KMS-11 (cell line): ENCODE data around the gene NDUFB10.

Experiments used
- H2AFZ ChIP-seq: fragments of 200-600 bp; sonication (generic); 2 replicates; pipeline ENCODE4 v1.6.1; 2016; ENCODE audit warnings: antibody characterized with exemption, mixed run types, low read depth
- H3K27ac ChIP-seq: fragments of 200-600 bp; sonication (generic); 2 replicates; pipeline ENCODE4 v1.6.1; 2016; ENCODE audit warnings: mild to moderate bottlenecking, mixed run types
- H3K27me3 ChIP-seq: fragments of 200-600 bp; sonication (generic); 2 replicates; pipeline ENCODE4 v1.6.1; 2017; ENCODE audit warnings: mild to moderate bottlenecking, low read depth, mixed run types, moderate library complexity; ENCODE audit not compliant: insufficient read depth
- H3K36me3 ChIP-seq: fragments of 200-600 bp; sonication (generic); 2 replicates; pipeline ENCODE4 v1.6.1; 2017; ENCODE audit warnings: mild to moderate bottlenecking, mixed run types; ENCODE audit not compliant: insufficient read depth
- H3K4me1 ChIP-seq: fragments of 200-600 bp; sonication (generic); 2 replicates; pipeline ENCODE4 v1.6.1; 2016; ENCODE audit warnings: mild to moderate bottlenecking, low read depth, mixed run types; ENCODE audit not compliant: poor library complexity, severe bottlenecking
- H3K4me2 ChIP-seq: fragments of 200-600 bp; sonication (generic); 2 replicates; pipeline ENCODE4 v1.7.0; 2016; ENCODE audit warnings: mild to moderate bottlenecking, mixed run types
- H3K4me3 ChIP-seq: fragments of 200-600 bp; sonication (generic); IDR thresholded peaks from 2 replicates; pipeline ENCODE4 v1.6.1; 2017; ENCODE audit warnings: low read depth, low read length, mixed read lengths; ENCODE audit not compliant: insufficient read depth
- H3K79me2 ChIP-seq: fragments of 200-600 bp; sonication (generic); 2 replicates; pipeline ENCODE4 v1.6.1; 2016; ENCODE audit warnings: low read depth, mixed run types; ENCODE audit not compliant: insufficient read depth
- H3K9ac ChIP-seq: fragments of 200-600 bp; sonication (generic); 2 replicates; pipeline ENCODE4 v1.6.1; 2016; ENCODE audit warnings: mild to moderate bottlenecking, mixed run types
- H4K20me1 ChIP-seq: fragments of 200-600 bp; sonication (generic); 2 replicates; pipeline ENCODE4 v1.6.1; 2016; ENCODE audit warnings: mild to moderate bottlenecking, mixed run types; ENCODE audit not compliant: insufficient read depth
- TF ChIP-seq, protein P1 (sequence below): fragments of 200-600 bp; sonication (generic); conservative IDR thresholded peaks from 2 replicates; pipeline ENCODE4 v1.6.1; 2017; ENCODE audit warnings: low read depth, mild to moderate bottlenecking, antibody characterized with exemption, low read length, moderate library complexity, mixed read lengths

Gene NDUFB10

DNA sequence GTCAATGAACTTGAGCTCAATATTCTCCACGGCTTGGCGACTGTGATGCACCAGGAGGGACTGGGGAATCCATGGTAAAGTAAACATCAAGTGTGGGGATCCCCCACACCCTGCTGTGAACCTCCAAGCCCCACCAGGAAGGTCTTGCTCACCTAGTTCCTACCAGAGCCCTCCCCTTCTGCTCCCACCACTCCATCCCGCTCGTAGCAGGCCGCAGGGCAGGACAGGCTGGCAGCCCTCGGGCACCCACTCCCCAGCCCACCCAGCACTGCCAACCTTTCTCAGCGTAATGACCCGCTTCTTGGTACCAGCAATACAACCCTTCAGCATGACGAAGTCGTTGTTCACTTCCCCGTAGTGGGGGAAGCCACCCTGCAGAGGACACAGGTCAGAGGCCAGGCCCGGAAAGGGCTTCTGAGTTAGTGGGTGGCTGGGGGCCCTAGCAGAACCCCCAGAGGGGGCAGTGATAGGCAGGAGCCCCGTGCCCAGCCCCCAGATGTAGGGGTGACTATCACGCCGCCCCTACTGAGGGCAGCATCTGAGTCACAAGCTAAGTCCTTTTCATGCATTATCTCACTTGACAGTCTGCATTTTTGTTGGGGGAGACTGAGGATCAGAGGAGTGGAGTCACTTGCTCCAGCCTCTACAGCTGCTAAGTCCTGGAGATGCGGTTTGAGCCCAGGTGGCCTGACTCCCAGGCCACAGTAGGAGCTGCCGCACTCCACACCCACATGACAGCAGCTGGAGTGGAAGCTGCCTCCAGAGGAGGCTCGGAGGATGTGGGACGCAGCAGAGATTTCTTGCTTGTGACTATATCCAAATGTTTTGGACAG, 13.6 kb upstream of the NDUFB10 start:
- no peaks in the 10 kb centered on the region for H4K20me1 ChIP-seq
- H2AFZ ChIP-seq, result no peak overlapping the region
- H3K9ac ChIP-seq, result no peak overlapping the region
- no peak overlapping the region for H3K4me2 ChIP-seq
- TF ChIP-seq, protein P1, sequence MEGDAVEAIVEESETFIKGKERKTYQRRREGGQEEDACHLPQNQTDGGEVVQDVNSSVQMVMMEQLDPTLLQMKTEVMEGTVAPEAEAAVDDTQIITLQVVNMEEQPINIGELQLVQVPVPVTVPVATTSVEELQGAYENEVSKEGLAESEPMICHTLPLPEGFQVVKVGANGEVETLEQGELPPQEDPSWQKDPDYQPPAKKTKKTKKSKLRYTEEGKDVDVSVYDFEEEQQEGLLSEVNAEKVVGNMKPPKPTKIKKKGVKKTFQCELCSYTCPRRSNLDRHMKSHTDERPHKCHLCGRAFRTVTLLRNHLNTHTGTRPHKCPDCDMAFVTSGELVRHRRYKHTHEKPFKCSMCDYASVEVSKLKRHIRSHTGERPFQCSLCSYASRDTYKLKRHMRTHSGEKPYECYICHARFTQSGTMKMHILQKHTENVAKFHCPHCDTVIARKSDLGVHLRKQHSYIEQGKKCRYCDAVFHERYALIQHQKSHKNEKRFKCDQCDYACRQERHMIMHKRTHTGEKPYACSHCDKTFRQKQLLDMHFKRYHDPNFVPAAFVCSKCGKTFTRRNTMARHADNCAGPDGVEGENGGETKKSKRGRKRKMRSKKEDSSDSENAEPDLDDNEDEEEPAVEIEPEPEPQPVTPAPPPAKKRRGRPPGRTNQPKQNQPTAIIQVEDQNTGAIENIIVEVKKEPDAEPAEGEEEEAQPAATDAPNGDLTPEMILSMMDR, result no peak
- H3K79me2 ChIP-seq, result no peaks in the 10 kb centered on the region
- H3K4me3 ChIP-seq, result no peak overlapping the region
- peaks cover 18% of the 10 kb centered on the region for H3K4me1 ChIP-seq
- no peak overlapping the region for H3K27ac ChIP-seq
- no peaks in the 10 kb centered on the region; the same call in 1 of the 2 replicates for H3K27me3 ChIP-seq
- H3K36me3 ChIP-seq, result no peaks in the 10 kb centered on the region

DNA sequence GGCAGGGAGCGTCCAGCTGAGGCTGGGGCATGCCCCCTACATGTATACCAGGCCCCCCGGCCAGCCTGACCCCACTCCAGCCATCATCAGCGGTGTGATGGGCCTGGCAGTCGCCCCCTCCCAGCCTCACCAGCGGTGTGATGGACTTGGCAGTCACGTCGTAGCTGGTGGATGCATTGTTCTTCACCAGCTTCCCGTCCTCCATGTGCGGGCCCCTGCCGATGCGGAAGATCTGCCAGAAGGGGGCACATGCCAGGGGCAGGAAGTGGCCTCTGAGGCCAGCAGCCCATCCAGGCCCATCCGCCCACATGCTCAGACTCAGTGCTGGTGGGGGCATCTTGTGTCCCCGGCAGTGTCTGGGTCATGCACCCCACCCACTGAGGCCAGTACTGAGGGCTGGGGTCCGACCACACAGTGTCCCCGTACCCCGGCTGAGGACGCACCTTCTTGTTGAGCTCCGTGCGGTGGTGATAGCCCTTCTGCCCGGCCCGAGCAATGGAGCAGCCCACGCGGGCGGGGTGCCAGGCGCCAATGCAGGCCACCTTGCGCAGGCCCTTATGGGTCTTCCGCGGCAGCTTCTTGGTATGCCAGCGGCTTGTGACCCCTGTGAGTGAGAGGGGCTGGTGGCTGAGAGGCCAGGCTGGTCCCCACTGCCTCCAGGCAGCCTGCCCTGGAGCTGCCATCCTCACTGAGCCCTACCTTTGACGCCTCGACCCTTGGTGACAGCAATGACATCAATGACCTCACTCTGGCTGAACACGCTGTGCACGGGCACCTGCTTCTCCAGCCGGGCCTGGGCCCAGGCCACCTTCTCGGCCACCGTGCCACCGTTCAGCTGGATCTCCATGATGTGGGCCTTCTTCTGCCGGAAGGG, 12.6 kb upstream of the NDUFB10 start:
- no peak overlapping the region for H3K4me2 ChIP-seq
- H3K9ac ChIP-seq, result no peak overlapping the region
- no peak overlapping the region for H3K27ac ChIP-seq
- H3K79me2 ChIP-seq, result no peaks in the 10 kb centered on the region
- H3K27me3 ChIP-seq, result peaks cover 3% of the 10 kb centered on the region; the same call in 1 of the 2 replicates
- no peaks in the 10 kb centered on the region for H3K36me3 ChIP-seq
- no peak overlapping the region for H3K4me3 ChIP-seq
- no peak overlapping the region for H2AFZ ChIP-seq
- no peaks in the 10 kb centered on the region for H4K20me1 ChIP-seq
- TF ChIP-seq, protein P1, result no peak
- peaks cover 15% of the 10 kb centered on the region for H3K4me1 ChIP-seq

DNA sequence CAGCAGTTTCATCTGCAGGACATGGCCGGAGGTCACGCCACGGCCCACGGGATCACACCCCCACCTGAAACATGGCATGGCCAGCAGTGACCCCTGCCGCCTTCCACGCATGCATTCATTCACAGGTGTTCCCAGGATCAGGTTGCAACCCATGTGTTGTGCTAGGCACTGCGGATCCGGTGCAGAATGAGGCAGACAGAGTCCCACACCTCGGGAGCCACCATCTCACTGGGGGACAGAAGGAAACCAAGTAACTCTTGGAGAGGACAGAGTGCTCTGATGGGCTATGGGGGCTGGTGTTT, 12.0 kb upstream of the NDUFB10 start:
- H4K20me1 ChIP-seq, result no peaks in the 10 kb centered on the region
- H3K27ac ChIP-seq, result no peak overlapping the region
- H3K79me2 ChIP-seq, result no peaks in the 10 kb centered on the region
- H2AFZ ChIP-seq, result no peak overlapping the region
- no peak overlapping the region for H3K4me3 ChIP-seq
- peaks cover 9% of the 10 kb centered on the region for H3K4me1 ChIP-seq
- H3K9ac ChIP-seq, result no peak overlapping the region
- H3K27me3 ChIP-seq, result peaks cover 3% of the 10 kb centered on the region; the same call in 1 of the 2 replicates
- H3K4me2 ChIP-seq, result no peak overlapping the region
- no peaks in the 10 kb centered on the region for H3K36me3 ChIP-seq
- TF ChIP-seq, protein P1, result no peak

DNA sequence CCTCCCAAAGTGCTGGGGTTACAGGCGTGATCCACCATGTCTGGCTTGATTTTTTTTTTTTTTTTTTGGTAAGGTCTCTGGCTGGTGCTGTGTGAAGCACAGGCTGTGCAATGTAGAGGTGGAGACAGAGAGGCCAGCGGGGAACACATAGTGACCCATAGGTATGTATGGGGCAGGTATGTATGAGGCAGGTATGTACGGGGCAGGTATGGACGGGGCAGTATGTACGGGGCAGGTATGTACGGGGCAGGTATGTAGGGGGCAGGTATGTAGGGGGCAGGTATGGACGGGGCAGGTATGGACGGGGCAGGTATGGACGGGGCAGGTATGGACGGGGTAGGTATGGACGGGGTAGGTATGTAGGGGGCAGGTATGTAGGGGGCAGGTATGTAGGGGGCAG, 9.8 kb upstream of the NDUFB10 start:
- Histone ChIP-seq H3K79me2 (no peaks in the 10 kb centered on the region), H3K36me3 (no peaks in the 10 kb centered on the region), H3K4me3 (no peak overlapping the region), H4K20me1 (no peaks in the 10 kb centered on the region), H2AFZ (no peak overlapping the region), H3K4me1 (no peaks in the 10 kb centered on the region), H3K27me3 (peaks cover 12% of the 10 kb centered on the region; the same call in 1 of the 2 replicates), H3K27ac (no peak overlapping the region), H3K9ac (no peak overlapping the region), H3K4me2 (no peak overlapping the region)
- TF ChIP-seq, protein P1, result no peak
